CD4-positive, alpha-beta T cell treated with Interleukin-6 for 4 hours (primary cell): ENCODE data around the gene SCYGR5.

Source experiments
- DNase-seq: peaks from one replicate; pipeline ENCODE4 v3.0.0-alpha.2; 2020; ENCODE audit warnings: mixed read lengths

Gene SCYGR5

GRCh38 chr2:227674485-227674884 is 7.9 kb downstream of the SCYGR5 start:
- no peak for DNase-seq

GRCh38 chr2:227677928-227678327 is 11.3 kb downstream of the SCYGR5 start:
- no peak for DNase-seq

DNA sequence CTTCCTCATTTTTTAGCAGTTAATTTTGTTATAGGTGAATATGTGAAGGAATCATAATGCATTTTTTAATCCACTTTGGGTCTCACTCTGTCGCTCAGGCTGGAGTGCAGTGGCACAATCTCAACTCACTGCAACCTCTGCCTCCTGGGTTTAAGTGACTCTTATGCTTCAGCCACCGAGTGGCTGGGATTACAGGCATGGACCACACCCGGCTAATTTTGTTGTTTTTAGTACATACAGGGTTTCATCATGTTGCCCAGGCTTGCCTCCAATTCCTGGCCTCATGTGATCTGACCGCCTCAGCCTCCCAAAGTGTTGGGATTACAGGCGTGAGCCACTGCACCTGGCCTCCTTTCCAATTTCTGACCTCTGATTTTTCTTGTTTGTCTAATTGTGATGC is 17.7 kb downstream of the SCYGR5 start:
- DNase-seq = no peak

GRCh38 chr2:227687189-227687588 is 20.6 kb downstream of the SCYGR5 start:
- DNase-seq = no peak

DNA sequence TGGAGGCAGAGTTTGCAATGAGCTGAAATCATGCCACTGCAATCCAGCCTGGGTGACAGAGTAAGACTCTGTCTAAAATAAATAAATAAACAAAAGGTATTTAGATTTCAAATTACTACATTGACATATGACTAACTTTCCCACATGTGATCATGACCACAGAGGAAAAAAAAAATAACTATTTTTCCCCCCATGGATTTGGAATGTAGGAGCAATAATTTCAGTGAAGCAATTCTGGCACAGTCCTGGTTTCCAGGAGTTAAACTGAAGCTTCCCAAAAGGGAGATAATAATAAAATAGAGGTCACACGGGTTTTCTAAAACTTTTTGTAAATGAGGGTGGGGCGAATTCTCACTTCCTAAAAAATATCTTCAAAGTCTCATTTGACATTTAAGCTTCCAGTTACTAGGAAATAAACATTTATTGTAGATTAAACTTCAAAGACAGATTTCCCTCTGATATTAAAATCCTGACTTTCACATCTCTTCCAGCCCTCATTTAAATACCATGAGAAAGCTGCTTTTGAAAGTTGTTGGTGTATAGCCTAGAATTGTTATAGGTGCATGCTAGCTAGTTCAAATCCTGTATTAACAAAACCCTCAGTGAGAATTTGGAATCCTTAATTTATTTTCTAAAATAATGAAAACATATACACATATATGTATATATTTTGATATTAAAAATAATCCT is 30.5 kb downstream of the SCYGR5 start:
- no peak for DNase-seq

- DNase-seq = no peak
Observed at GRCh38 chr2:227701556-227701955, 35.0 kb downstream of the SCYGR5 start.

GRCh38 chr2:227703280-227703732 is 36.7 kb downstream of the SCYGR5 start:
- DNase-seq = no peak

DNA sequence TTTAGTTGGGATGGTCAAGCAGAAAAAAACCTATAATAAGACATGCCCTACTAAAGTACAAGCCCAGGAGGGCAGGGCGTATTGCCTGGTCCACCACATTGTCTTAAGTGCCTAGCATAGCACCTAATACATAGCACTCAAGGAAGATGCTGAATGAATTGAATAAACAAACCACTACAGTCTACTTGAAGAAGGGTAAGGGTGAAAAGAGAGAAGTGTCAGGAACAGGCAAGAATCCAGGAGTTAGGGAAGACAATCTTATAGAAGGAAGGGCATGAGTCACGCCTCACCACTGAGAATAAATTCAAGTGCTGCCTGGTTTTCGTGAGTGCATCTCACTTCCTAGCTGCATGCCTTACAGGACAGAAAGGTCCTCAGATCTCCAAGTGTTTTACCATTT is 37.4 kb downstream of the SCYGR5 start:
- no peak for DNase-seq

GRCh38 chr2:227706859-227707258 is 40.3 kb downstream of the SCYGR5 start:
- no peak for DNase-seq

DNA sequence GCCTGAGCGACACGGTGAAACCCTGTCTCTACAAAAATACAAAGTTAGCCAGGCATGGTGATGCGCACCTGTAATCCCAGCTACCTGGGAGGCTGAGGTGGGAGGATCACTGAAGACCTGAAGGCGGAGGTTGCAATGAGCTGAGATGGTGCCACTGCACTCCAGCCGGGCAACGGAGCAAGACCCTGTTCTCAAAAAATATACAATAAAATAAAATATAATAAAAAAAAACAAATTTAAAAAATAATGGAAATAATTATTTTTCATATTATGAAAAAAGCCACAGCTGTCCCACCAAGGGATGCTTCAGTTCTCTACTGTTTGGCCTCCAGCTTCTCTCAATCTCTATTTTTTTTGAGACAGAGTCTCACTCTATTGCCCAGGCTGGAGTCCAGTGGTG is 40.8 kb downstream of the SCYGR5 start:
- no peak for DNase-seq

DNA sequence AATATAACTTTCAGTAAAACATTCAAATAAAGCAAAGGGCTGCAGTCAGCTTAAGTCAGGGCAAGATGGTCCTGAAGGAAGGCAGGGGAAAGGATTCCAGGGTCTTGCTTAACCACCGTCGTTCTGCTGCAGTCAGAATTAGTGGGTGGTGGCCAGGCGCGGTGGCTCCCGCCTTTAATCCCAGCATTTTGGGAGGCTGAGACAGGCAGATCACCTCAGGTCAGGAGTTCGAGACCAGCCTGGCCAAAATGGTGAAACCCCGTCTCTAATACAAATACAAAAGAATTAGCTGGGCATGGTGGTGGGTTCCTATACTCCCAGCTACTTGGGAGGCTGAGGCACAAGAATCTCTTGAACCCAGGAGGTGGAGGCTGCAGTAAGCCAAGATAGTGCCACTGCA is 44.4 kb downstream of the SCYGR5 start:
- no peak for DNase-seq

- DNase-seq = no peak
Observed at GRCh38 chr2:227713291-227713690, 46.7 kb downstream of the SCYGR5 start.

DNA sequence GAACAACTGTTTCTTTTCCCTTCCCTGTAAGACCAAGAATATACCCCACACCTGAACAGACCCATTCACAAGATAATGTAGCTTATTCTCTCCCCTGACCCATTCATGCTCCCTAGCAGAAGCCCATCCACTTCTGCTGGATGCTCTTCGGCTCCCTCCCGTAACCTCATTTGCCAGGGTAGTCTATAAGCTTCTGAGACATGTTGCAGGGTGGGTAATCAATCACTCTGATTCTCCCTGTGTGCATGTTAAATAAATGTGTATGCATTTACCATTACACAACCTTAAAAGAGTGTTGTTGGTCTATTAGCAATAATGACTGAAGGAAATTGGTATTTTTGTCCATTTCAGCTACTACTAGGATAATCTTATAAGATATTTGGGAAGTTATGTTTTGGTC is 49.9 kb downstream of the SCYGR5 start:
- DNase-seq = no peak
